Endothelial cell of umbilical vein (primary cell): Measurements from ENCODE around the gene SPRN. TPM values are rescaled to one million over a fixed set of nuclear protein-coding genes. Genes with fewer than 3 reads are reported as not detected.

Experiments used
- BruUV-seq: library from RNA; stranded (reverse); fragments of 400-500 nt; replicated peaks from 2 replicates; lab custom pipeline; 2021; lab: Mats Ljungman, UMichigan
- CTCF ChIA-PET: fragments of 300-600, 350-600 bp; sonication (Branson Sonifier 250); formaldehyde crosslinking; loops from one replicate; lab custom pipeline; 2021; ENCODE audit warnings: antibody characterized with exemption, inconsistent platforms; lab: Charles Lee
- POLR2A ChIA-PET: fragments of 300-600, 350-600 bp; sonication (Branson Sonifier 250); formaldehyde crosslinking; loops from one replicate; lab custom pipeline; 2021; ENCODE audit warnings: antibody characterized with exemption, inconsistent platforms; lab: Charles Lee
- DNase-seq: peaks from one replicate; pipeline ENCODE4 v3.0.0-alpha.2; 2011; ENCODE audit warnings: low read depth, low spot score
- FAIRE-seq: peaks from 2 replicates; lab custom pipeline; 2011; peaks lifted over from hg19 to GRCh38; lab: Jason Lieb, UNC
- H2AFZ ChIP-seq: 2 replicates; pipeline ENCODE4 v1.6.0; 2012; ENCODE audit warnings: low read depth, low read length, control low read depth, inconsistent platforms
- H3K27ac ChIP-seq: 2 replicates; pipeline ENCODE4 v1.5.1; 2011; ENCODE audit warnings: low read depth, mild to moderate bottlenecking, control low read depth, low read length, moderate library complexity; ENCODE audit not compliant: insufficient read depth
- H3K27me3 ChIP-seq, 2 experiments: 2 replicates each; pipeline versions ENCODE4 v1.6.0 to v1.6.1; 2011; ENCODE audit warnings: low read length in 2 of 2, mixed read lengths in 1 of 2; ENCODE audit not compliant: control insufficient read depth in 2 of 2, insufficient read depth in 2 of 2
- H3K36me3 ChIP-seq, 2 experiments: 2 replicates in 1 of 2; 3 replicates in 1 of 2; pipeline ENCODE4 v1.5.1; 2011; ENCODE audit warnings: low read length in 2 of 2, mild to moderate bottlenecking in 1 of 2, moderate library complexity in 1 of 2; ENCODE audit not compliant: control insufficient read depth in 2 of 2, insufficient read depth in 2 of 2; ENCODE audit errors: extremely low read depth in 1 of 2
- H3K4me1 ChIP-seq: 3 replicates; pipeline ENCODE4 v1.5.1; 2011; ENCODE audit warnings: mild to moderate bottlenecking, low read length; ENCODE audit not compliant: control insufficient read depth, insufficient read depth; ENCODE audit errors: extremely low read depth
- H3K4me2 ChIP-seq: 2 replicates; pipeline ENCODE4 v1.6.1; 2011; ENCODE audit warnings: low read length, control low read depth, mixed read lengths; ENCODE audit not compliant: insufficient read depth
- H3K4me3 ChIP-seq, 3 experiments: fragments of 200-600 bp in 1 of 3; sonication (generic), shearing (Covaris generic) in 1 of 3; replicated peaks in 1 of 3; 2 replicates each; pipeline ENCODE4 v1.5.1; 2011 to 2016; ENCODE audit warnings: control low read depth in 3 of 3, low read length in 3 of 3, mild to moderate bottlenecking in 2 of 3, inconsistent platforms in 1 of 3, low read depth in 1 of 3, moderate library complexity in 1 of 3; ENCODE audit not compliant: insufficient read depth in 1 of 3
- H3K79me2 ChIP-seq: 2 replicates; pipeline ENCODE4 v1.6.0; 2012; ENCODE audit warnings: low read length, inconsistent platforms; ENCODE audit not compliant: control insufficient read depth, insufficient read depth
- H3K9ac ChIP-seq: replicated peaks from 2 replicates; pipeline ENCODE3; 2011; ENCODE audit warnings: low read length, control low read depth; ENCODE audit not compliant: insufficient read depth; ENCODE audit errors: extremely low read depth
- H3K9me1 ChIP-seq: replicated peaks from 3 replicates; pipeline ENCODE4 v1.6.0; 2011; ENCODE audit warnings: mild to moderate bottlenecking, low read length; ENCODE audit not compliant: control insufficient read depth, insufficient read depth; ENCODE audit errors: extremely low read depth
- H3K9me3 ChIP-seq: replicated peaks from 2 replicates; pipeline ENCODE4 v1.5.1; 2012; ENCODE audit warnings: low read length, inconsistent platforms; ENCODE audit not compliant: control insufficient read depth, insufficient read depth
- H4K20me1 ChIP-seq: replicated peaks from 2 replicates; pipeline ENCODE3; 2011; ENCODE audit warnings: mild to moderate bottlenecking, low read length; ENCODE audit not compliant: control insufficient read depth, insufficient read depth; ENCODE audit errors: extremely low read depth
- CTCF ChIP-seq, 2 donors: IDR thresholded peaks; 1 replicate in 1 of 2; 2 replicates in 1 of 2; pipeline ENCODE4 v1.5.1; 2011; ENCODE audit warnings: low read length in 2 of 2, mild to moderate bottlenecking in 2 of 2, moderate library complexity in 2 of 2, control low read depth in 1 of 2, inconsistent platforms in 1 of 2, low read depth in 1 of 2; ENCODE audit not compliant: insufficient read depth in 1 of 2; ENCODE audit errors: extremely low read depth in 1 of 2
- EZH2 ChIP-seq: IDR thresholded peaks from 2 replicates; pipeline ENCODE4 v1.6.1; 2012; ENCODE audit warnings: borderline replicate concordance, low read depth, mild to moderate bottlenecking, moderate library complexity, low read length, inconsistent platforms; ENCODE audit not compliant: severe bottlenecking
- FOS ChIP-seq: IDR thresholded peaks from 2 replicates; pipeline ENCODE4 v1.6.1; 2011; ENCODE audit warnings: mild to moderate bottlenecking, low read length, moderate library complexity, borderline replicate concordance; ENCODE audit not compliant: insufficient read depth
- GATA2 ChIP-seq: IDR thresholded peaks from 2 replicates; pipeline ENCODE4 v1.7.0; 2011; ENCODE audit warnings: low read depth, mild to moderate bottlenecking, moderate library complexity, mixed read lengths, low read length; ENCODE audit not compliant: insufficient read length, insufficient read depth
- JUN ChIP-seq: IDR thresholded peaks from 2 replicates; pipeline ENCODE4 v1.6.1; 2011; ENCODE audit warnings: borderline replicate concordance, low read depth; ENCODE audit not compliant: insufficient read length, insufficient read depth
- MAX ChIP-seq: IDR thresholded peaks from 2 replicates; pipeline ENCODE4 v1.6.1; 2011; ENCODE audit not compliant: insufficient read depth, insufficient read length
- MYC ChIP-seq: IDR thresholded peaks from one replicate; pipeline ENCODE4 v1.6.1; 2011; ENCODE audit warnings: mild to moderate bottlenecking, low read depth, low read length
- POLR2A ChIP-seq: IDR thresholded peaks from 2 replicates; pipeline ENCODE4 v1.6.1; 2012; ENCODE audit warnings: low read depth, mild to moderate bottlenecking, control low read depth, low read length
- POLR2AphosphoS5 ChIP-seq: IDR thresholded peaks from 2 replicates; pipeline ENCODE4 v1.6.1; 2012; ENCODE audit warnings: low read depth, mild to moderate bottlenecking, control low read depth, low read length, moderate library complexity; ENCODE audit not compliant: insufficient read depth
- dilution Hi-C: fragments of 300-500 bp; cut with MboI; formaldehyde crosslinking; loops from one replicate; pipeline ENCODE4 v1.15.0; 2019; ENCODE audit warnings: low sequenced_read_pairs; ENCODE audit not compliant: extremely low pct_ligation_motif_present
- intact Hi-C: fragments of 100-400 bp; cut with micrococcal nuclease; formaldehyde crosslinking; loops from one replicate; pipeline ENCODE4 v1.10.0; 2022
- polyA plus RNA-seq, 4 experiments: library from polyadenylated mRNA; depleted of rRNA in 3 of 4; stranded (reverse) in 3 of 4; unstranded in 1 of 4; fragments of >200 nt; gene quantifications; 2 replicates each; pipeline versions ENCODE4 v1.2.1 to v1.2.3, GENCODE V29; 2011 to 2012; ENCODE audit warnings: missing spikeins in 1 of 4
- total RNA-seq: library from RNA; stranded (reverse); gene quantifications from 2 replicates; pipeline ENCODE4 v1.2.3, GENCODE V29; 2021

Gene SPRN
- total and polyA plus RNA-seq, 2 donors (not counting 3 experiments of a cell fraction or from before 2014, with no cell fraction given) = 0.13 TPM; not detected in 1

GRCh38 chr10:133458021-133458709 is 33.7 kb upstream of the SPRN start:
- FAIRE-seq (no peak), DNase-seq (no peak)
- Histone ChIP-seq H4K20me1 (no peaks in the 10 kb centered on the region), H3K9ac (no peak overlapping the region), H3K27me3 (no peaks in the 10 kb centered on the region), H3K36me3 (no peaks in the 10 kb centered on the region), H3K9me3 (no peaks in the 10 kb centered on the region), H3K9me1 (no peaks in the 10 kb centered on the region), H3K4me1 (no peaks in the 10 kb centered on the region), H3K4me3 (no peak overlapping the region), H3K79me2 (no peaks in the 10 kb centered on the region), H2AFZ (no peak overlapping the region), H3K27ac (no peak overlapping the region), H3K4me2 (no peak overlapping the region)
- BruUV-seq = no TSS peak
- intact Hi-C loops (no loop called here), dilution Hi-C loops (no loop called here)
- ChIA-PET POLR2A (no interaction called here), CTCF (no interaction called here)
- TF ChIP-seq MAX (no peak), POLR2A (no peak), FOS (no peak), GATA2 (no peak), MYC (no peak), POLR2AphosphoS5 (no peak), JUN (no peak), CTCF (IDR thresholded peaks at IDR 0.05; ENCODE audit: extremely low read depth in 1 of 2, insufficient read depth in 1 of 2, low read depth in 1 of 2, low read length in 2 of 2) (no peak), EZH2 (no peak)
